Activated CD4-positive, alpha-beta T cell treated with anti-CD3 and anti-CD28 coated beads, Interleukin-2, amount 50 U/mL, for 48 hours (primary cell): ENCODE data around the gene IFNA10.
"Not testable (repeated sequence)": the region's sequence is repeated elsewhere in the genome, so short reads cannot be mapped to it uniquely, and the experiment has no call there.

ENCODE experiments used
- DNase-seq, 2 experiments: peaks; one replicate each; pipeline ENCODE4 v3.0.0-alpha.2; 2020

IFNA10 gene

DNA sequence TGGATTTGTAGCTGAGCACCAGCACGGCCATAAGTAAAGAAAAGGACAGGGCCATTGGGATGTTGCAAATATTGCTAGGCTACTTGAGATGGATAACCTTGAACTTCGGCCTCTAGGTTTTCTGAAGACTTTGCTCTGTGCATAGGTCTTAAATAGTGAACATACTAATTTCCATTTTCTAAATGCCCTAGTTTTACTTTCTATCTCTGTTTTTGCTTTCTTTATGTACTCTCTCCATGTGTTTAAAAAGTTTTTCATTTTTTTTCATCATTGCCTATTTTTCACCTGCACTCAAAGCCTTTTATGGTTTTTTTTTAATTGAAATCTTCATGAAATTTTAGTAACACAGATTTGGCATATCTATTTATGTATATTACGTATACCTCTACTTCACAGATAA, at the start of gene IFNA10:
Gene IFNA10 (minus strand): TSS at position 101 of the 400 bp plus-strand sequence. CDS start 46 bp downstream, at position 55.
- not testable (repeated sequence) for DNase-seq

DNA sequence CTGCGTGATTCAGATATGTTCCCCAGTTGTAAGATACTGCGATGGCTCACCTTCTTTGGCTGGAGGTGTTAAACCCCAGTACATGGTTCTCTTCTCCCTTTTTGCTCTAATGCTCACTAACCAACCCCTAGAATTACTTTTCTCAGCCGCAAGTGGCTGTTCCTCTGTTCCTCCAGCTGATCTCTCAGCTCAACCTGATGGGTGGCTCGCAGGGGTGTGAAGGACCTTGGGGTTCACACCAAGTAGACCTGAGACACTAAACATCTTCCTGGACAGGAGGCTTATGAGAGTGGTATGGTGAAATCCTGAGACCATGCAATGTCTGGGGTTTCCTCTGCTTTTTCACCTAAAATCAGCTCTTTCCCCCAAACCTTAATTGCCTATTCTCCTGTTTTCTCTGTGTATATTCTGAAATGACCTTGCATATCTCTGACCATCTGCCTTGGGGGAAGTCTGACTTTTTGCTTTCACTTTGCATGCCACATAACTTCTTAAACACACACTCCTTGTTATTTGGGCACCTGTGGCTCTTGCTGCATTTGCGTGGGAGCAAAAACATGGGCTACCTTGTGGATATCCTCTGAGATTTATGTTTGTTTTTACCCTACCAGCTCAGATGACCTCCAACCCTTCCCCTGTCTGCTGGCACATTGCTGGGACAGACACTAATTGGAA, 48.7 kb upstream of the IFNA10 start:
- no peak for DNase-seq

DNA sequence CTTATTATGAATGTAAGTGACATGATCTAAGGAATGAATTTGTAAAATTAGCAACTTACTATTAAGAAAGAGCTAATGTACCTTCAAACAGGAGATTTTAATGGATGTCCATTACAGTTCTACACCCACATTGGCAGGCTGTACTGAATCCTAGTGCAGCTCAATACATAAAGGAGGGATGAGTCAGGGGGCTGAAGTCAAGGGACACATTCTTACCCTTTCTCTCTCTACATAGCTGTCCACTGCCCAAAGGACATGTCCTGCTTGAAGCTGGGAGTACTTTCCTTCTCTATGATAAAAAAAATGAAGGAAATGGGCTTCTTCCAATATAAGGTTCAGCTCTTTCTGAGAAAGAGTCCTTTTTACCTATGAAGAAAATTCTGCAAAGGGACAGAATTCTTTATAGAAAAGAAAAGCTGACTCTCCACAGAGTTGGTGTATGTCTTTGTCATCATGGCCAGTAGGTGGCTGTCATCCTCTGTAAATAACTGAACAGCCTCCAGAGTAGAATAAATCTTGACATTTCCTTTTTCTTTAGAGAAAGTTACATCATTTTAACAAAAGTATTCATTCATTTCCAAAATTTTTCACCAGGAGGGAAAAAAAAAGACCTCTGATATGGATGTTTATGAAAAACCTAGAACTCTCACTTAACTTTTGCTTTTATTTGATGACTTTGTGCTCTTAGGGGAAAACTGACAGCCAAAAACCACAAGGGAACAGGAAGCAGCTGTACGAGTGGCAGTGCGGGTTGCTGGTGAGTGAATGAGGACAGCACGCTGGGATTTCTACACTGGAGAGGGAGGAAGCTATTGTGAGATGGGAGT, 46.0 kb upstream of the IFNA10 start:
- DNase-seq: no peak

DNA sequence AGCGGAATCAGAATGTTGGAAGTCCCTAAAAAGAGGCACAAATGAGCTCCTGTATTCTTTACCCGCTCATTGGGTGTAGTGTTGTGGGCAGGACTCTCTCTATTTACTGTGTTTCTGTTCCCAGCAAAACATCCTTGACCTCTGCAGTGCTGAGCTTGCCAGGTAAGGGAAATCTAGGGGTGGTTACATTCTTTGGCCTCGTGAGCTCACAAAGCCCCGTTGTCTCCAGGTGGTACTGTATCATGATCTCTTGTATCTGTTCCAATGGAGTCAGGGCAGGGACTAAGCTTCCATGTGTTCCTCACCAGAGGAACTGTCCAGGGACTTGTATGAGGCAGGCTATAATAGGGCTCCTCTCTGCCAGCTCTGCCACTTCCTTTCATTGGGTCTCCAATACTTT, 44.7 kb upstream of the IFNA10 start:
- no peak for DNase-seq

DNA sequence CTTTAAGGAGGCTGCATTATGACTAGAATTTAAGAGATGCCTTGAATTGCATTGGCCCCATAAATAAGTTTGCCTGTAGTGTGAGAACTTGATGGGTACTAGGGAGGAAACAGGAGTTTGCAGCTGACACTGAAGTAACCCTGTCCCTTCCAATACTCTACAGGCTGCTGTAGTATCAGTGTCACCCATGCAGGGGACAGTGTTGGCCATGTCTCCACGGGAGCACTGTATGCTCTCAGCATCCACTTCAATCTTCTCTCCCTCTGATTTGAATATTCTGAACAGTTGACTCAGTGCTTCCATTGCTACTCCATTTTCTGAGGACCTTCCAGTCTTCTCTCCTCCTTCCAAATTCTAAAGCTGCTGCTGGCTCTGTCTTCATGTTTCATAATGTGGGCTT, 44.2 kb upstream of the IFNA10 start:
- DNase-seq: no peak

DNA sequence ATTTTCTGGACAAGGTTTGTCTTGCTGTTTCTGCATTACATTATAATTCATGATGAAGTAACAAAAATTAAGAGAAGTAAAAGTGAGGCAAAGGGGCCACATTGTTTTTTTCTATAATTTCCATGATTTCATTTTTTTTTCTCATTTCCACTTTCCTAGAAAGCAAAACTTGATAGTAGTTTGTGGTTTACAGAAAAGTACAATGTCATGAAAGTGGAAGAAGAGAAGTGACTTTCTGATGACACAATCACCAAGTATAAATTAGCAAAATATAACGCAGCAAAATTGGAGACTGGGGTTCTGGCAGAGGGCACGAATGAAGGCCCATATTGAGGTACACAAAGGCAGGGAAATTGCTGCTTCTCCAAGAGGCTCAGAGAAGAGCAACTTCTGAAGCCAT, 37.9 kb upstream of the IFNA10 start:
- DNase-seq: no peak

DNA sequence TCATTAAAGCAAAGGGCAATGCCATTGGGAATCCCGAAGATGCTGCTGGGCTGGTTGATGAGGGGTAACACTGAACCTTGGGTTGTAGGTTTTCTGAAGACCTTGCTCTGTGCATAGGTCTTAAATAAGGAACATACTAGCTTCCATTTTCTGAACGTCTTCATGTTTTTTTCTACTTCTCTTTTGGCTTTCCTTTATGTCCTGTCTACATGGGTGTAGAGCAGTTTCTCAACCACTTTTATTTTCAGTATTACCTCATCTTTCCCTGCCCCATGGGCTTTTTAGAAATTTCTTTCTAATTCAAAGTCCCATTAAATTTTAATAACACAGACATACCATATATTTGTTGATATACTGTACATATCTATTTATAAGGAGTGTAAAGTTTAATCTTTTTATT, 33.0 kb upstream of the IFNA10 start, which contains the start of gene IFNA14:
Gene IFNA14 (minus strand): TSS at position 95 of the 400 bp plus-strand sequence. CDS start 70 bp downstream, at position 25.
- no peak for DNase-seq

DNA sequence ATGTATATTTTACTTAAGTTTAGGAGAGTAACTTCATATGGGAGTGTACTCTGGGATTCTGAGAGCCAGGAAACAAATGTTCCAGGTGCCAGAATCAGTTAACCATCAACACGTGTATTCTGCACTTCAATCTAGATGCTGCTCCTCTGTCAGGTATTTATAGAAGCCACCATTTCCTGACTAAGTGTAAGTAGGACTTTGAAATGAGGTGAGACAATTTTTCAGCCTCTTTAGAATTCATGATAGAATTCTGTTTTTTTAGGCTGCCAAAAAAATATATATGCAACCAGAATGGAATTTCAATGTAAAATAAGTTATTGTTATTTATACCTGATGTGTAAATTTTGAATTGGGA, 29.4 kb upstream of the IFNA10 start:
- DNase-seq: not testable (repeated sequence)

DNA sequence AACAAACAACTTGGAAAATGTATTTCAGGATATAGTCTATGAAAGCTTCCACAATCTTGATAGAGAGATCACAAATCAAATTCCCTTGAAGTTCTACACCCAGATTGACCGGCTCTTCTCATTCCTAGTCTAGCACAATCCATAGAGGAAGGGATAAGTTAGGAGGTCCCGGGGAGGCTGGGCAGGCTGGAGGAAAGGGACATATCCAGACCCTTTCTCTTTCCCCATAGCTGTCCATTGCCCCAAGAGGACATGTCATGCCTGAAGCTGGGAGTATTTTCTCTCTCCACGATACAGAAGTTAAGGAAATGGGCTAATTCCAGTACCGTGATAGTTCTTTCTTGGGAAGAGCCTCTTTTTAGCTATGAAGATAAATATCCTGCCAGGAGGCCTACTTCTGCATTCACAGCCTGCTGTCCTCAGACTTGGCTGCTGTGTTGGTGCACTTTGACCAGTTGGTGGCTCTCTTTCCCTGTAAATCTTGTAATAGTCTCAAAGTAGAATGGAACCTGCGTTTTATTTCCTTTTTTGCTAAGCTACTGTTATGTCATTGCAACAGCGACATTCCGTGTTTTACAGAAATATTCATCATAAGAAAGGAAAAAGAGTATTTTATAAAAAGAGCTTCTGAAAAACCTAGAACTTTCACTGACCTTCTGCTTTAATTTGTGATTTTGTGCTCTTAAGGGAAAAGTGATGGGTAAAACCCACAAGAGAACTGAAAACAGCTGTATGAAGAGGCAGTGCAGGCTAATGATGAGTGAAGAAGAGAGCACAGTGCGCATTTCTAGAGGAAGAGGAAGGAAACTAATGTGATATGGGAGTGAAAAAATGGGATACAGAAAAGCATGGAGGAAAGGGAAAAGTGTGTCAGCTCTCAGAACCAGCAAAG, 28.8 kb upstream of the IFNA10 start:
- peak in 1 of 2 experiments; percentile 20 for DNase-seq

DNA sequence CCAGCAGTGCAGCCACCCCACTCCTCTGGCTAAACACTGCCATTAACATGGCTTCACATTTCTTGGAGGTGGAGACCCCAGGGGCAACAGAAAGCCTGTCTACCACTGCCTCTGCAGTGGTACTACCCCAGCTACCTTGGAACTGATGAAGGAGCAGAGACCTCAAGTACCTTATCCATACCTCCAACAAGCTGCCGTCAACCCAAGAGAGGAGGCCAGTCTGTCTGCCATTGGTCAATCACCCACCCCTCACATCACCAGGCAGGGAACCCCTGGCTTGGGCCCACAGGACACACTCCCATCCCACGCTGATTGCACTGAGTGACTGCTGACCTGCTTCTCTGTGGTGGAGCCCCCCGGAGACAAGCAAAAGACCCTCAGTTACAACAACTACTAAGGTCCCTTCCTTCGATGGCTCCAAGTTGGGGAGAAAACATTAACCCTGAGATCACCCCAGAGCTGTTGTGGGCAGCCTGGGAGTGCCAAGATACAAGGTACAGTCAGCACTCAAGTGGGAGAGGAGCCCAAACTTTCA, 27.3 kb upstream of the IFNA10 start:
- no peak for DNase-seq

DNA sequence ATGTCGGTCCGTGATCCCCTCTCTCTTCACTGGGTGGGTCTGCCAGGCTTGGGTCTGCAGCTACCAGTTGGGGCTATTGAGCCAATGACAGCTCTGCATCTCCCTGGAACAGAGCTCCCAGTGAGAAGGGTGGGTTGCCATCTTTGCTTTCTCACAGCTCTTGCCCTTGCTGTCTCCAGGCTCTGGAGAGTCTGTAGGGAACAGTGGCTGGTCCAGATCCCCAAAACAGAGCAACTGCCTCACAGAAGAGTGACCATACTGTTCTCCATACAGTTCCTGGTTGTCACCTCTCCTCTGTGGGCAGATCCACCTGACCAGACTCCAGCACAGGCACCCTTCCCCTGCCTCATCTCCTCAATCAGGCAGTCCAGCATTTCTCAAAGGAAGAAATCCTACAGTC, 26.3 kb upstream of the IFNA10 start:
- DNase-seq: no peak

DNA sequence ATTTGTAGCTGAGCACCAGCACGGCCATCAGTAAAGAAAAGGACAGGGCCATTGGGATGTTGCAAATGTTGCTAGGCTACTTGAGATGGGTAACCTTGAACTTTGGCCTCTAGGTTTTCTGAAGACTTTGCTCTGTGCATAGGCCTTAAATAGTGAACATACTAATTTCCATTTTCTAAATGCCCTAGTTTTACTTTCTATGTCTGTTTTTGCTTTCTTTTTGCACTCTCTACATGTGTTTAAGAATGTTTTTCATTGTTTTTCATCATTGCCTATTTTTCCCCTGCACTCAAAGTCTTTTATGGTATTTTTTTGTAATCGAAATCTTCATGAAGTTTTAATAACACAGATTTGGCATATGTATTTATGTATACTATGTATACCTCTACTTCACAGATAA, 21.2 kb upstream of the IFNA10 start, which contains the start of gene IFNA17:
Gene IFNA17 (minus strand): TSS at position 101 of the 400 bp plus-strand sequence. CDS start 49 bp downstream, at position 52.
- DNase-seq: no peak

DNA sequence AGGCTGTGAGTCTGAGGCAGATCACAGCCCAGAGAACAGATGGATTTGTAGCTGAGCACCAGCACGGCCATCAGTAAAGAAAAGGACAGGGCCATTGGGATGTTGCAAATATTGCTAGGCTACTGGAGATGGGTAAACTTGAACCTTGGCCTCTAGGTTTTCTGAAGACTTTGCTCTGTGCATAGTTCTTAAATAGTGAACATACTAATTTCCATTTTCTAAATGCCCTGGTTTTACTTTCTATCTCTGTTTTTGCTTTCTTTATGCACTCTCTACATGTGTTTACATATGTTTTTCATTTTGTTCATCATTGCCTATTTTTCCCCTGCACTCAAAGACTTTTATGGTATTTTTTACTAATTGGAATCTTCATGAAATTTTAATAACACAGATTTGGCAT, 10.3 kb upstream of the IFNA10 start, which contains the start of gene IFNA16:
Gene IFNA16 (minus strand): TSS at position 101 of the 400 bp plus-strand sequence. CDS start 6 bp downstream, at position 95.
- DNase-seq: not testable (repeated sequence)

DNA sequence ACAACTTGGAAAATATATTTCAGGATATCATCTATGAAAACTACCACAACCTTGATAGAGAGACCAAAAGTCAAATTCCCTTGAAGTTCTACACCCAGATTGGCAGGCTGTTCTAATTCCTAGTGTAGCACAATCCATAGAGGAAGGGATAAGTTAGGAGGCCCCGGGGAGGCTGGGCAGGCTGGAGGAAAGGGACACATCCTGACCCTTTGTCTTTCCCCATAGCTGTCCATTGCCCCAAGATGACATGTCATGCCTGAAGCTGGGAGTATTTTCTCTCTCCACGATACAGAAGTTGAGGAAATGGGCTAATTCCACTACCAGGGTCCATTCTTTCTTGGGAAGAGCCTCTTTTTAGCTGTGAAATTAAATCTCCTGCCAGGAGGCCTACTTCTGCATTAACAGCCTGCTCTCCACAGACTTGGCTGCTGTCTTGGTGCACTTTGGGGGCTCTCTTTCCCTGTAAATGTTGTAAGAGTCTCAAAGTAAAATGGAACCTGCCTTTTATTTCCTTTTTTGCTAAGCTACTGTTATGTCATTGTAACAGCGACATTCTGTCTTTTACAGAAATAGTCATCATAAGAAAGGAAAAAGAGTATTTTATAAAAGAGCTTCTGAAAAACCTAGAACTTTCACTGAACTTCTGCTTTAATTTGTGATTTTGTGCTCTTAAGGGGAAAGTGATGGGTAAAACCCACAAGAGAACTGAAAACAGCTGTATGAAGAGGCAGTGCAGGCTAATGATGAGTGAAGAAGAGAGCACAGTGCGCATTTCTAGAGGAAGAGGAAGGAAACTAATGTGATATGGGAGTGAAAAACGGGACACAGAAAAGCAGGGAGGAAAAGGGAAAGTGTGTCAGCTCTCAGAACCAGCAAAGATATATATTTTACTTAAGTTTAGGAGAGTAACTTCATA, 6.7 kb upstream of the IFNA10 start:
- DNase-seq: not testable (repeated sequence)

DNA sequence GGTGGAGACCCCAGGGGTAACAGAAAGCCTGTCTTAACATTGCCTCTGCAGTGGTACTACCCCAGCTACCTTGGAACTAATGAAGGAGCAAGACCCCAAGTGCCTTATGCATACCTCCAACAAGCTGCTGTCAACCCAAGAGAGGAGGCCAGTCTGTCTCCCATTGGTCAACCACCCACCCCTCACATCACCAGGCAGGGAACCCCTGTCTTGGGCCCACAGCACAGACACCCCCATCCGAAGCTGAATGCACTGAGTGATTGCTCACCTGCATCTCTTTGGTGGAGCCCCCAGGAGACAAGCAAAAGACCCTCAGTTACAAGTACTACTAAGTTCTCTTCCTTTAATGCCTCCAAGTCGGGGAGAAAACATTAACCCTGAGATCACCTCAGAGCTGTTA, 5.2 kb upstream of the IFNA10 start:
- DNase-seq: not testable (repeated sequence)

DNA sequence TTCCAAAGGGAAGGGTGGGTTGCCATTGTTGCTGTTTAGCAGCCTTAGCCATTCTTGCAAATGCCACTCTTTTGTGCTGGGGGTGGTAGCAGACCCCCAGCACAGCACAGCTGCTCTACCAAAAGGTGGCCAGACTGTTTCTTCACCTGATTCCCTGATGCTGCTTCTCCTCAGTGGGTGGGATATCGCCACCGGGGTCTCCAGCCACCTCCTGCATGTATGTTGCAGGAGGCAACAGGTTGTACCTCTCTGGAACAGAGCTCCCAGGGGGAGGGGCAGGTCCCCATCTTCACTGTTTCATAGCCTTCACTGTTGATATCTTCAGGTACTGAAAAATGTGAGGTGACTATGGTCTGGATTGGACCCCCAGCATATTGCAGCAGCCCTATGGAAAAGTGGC, 3.8 kb upstream of the IFNA10 start:
- DNase-seq: not testable (repeated sequence)

DNA sequence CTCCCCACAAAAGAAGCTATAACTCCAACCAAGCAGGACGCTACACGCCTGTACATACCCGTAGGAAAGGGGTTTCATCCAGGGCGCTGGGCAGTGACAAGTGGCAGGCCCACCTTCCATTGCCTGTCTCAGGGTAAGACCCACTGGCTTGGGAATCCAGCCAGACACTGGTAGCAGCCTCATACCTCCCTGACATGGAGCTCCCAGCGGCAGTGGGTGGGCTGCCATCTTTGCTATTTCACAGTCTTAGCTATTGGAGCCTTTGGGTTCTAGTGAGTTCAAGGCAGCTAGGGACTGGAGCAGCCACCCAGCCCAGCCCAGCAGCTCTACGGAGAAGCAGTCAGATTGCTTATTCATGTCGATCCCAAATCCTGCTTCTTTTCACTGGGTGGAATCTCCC, 3.4 kb upstream of the IFNA10 start:
- DNase-seq: no peak

DNA sequence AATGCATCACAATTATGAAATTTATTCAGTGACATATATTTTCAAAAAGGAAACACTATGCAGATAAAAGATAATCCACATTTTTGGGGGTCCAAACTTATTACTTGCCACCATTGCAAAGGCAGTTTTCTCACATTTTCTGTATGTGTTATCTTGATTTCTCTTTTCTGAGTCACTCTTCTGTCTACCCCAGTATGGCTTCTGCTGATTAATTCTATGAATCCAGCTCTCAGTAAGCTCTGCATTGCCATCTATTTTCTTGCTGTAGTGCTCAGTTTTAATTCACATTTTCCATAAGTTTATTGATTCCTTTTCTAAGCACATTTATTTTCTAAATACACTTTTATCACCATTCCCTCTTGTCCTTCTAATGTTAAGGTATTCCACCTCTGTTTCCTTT, 1.7 kb downstream of the IFNA10 start:
- no peak for DNase-seq

DNA sequence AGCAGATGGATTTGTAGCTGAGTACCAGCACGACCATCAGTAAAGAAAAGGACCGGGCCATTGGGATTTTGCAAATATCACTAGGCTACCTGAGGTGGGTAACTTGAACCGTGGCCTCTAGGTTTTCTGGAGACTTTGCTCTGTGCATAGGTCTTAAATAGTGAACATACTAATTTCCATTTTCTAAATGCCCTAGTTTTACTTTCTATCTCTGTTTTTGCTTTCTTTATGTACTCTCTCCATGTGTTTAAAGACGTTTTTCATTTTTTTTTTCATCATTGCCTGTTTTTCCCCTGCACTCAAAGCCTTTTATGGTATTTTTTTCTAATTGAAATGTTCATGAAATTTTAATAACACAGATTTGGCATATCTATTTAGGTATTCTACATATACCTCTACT, 4.8 kb downstream of the IFNA10 start, which contains the start of gene IFNA7:
Gene IFNA7 (minus strand): TSS at position 101 of the 400 bp plus-strand sequence. CDS start 40 bp downstream, at position 61.
- DNase-seq: not testable (repeated sequence)

DNA sequence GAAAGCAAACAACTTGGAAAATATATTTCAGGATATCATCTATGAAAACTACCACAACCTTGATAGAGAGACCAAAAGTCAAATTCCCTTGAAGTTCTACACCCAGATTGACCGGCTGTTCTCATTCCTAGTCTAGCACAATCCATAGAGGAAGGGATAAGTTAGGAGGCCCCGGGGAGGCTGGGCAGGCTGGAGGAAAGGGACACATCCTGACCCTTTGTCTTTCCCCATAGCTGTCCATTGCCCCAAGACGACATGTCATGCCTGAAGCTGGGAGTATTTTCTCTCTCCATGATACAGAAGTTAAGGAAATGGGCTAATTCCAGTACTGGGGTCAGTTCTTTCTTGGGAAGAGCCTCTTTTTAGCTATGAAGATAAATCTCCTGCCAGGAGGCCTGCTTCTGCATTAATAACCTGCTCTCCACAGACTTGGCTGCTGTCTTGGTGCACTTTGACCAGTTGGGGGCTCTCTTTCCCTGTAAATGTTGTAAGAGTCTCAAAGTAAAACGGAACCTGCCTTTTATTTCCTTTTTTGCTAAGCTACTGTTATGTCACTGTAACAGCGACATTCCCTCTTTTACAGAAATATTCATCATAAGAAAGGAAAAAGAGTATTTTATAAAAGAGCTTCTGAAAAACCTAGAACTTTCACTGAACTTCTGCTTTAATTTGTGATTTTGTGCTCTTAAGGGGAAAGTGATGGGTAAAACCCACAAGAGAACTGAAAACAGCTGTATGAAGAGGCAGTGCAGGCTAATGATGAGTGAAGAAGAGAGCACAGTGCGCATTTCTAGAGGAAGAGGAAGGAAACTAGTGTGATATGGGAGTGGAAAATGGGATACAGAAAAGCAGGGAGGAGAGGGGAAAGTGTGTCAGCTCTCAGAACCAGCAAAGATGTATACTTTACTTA, 11.8 kb downstream of the IFNA10 start:
- peak; percentile 26 to 38 for DNase-seq
